GM12878 (cell line): ENCODE measurements around the gene KISS1R. TPM values are rescaled to one million over a fixed set of nuclear protein-coding genes. Genes with fewer than 3 reads are reported as not detected.

Experiments
- ATAC-seq: fragments of 200-7000 bp; cut with Tn5 transposase; 3 replicates; pipeline ENCODE4 v1.9.1; 2020; ENCODE audit warnings: mild to moderate bottlenecking, moderate library complexity
- BruUV-seq: library from RNA; stranded (reverse); fragments of 400-500 nt; replicated peaks from 2 replicates; lab custom pipeline; 2021; lab: Mats Ljungman, UMichigan
- CTCF ChIA-PET: fragments of 300-600 bp; sonication (Branson Sonifier 250); formaldehyde crosslinking; extraction: SDS; loops from one replicate; lab custom pipeline; 2021; ENCODE audit warnings: inconsistent platforms; lab: Yijun Ruan, JAX
- POLR2A ChIA-PET: fragments of 350-600 bp; formaldehyde crosslinking; extraction: SDS; loops from one replicate; lab custom pipeline; 2021; ENCODE audit warnings: inconsistent platforms; lab: Charles Lee
- RAD21 ChIA-PET: fragments of 300-600 bp; sonication (Branson Sonifier 250); formaldehyde crosslinking; loops from one replicate; lab custom pipeline; 2023; ENCODE audit warnings: antibody characterized with exemption; ENCODE audit not compliant: unreplicated experiment; lab: Charles Lee
- SMC1A ChIA-PET: fragments of 300-600 bp; sonication (Branson Sonifier 250); formaldehyde crosslinking; loops from one replicate; lab custom pipeline; 2023; ENCODE audit not compliant: unreplicated experiment, uncharacterized antibody; lab: Charles Lee
- DNase-seq: peaks from one replicate; pipeline ENCODE4 v3.0.0-alpha.2; 2011; ENCODE audit warnings: low read depth, low spot score
- FAIRE-seq: peaks from 3 replicates; lab custom pipeline; 2011; peaks lifted over from hg19 to GRCh38; lab: Jason Lieb, UNC
- H2AFZ ChIP-seq: 2 replicates; pipeline ENCODE4 v1.6.0; 2011; ENCODE audit warnings: low read depth, low read length, control low read depth; ENCODE audit not compliant: control insufficient read depth
- H3K27ac ChIP-seq: 2 replicates; pipeline ENCODE4 v1.5.1; 2011; ENCODE audit warnings: control low read depth; ENCODE audit not compliant: control insufficient read depth, insufficient read depth
- H3K27me3 ChIP-seq, 2 experiments: replicated peaks in 1 of 2; 2 replicates each; pipeline versions ENCODE4 v1.6.0 to v1.6.1; 2011; ENCODE audit warnings: low read length in 1 of 2; ENCODE audit not compliant: control insufficient read depth in 2 of 2, insufficient read depth in 2 of 2
- H3K36me3 ChIP-seq, 2 experiments: 2 replicates each; pipeline ENCODE4 v1.5.1; 2011; ENCODE audit warnings: low read length in 1 of 2; ENCODE audit not compliant: control insufficient read depth in 2 of 2, insufficient read depth in 2 of 2
- H3K4me1 ChIP-seq: 2 replicates; pipeline ENCODE4 v1.6.1; 2011; ENCODE audit warnings: mild to moderate bottlenecking, low read length, moderate library complexity, mixed read lengths; ENCODE audit not compliant: control insufficient read depth, insufficient read depth
- H3K4me2 ChIP-seq: 2 replicates; pipeline ENCODE4 v1.6.0; 2011; ENCODE audit warnings: control low read depth; ENCODE audit not compliant: control insufficient read depth, insufficient read depth
- H3K4me3 ChIP-seq: fragments of 200-600 bp; sonication (generic); 2 replicates; pipeline ENCODE4 v1.5.1; 2016
- H3K79me2 ChIP-seq: 2 replicates; pipeline ENCODE4 v1.6.0; 2011; ENCODE audit warnings: low read length; ENCODE audit not compliant: control insufficient read depth, insufficient read depth
- H3K9ac ChIP-seq: 2 replicates; pipeline ENCODE4 v1.8.0; 2011; ENCODE audit warnings: low read length, control low read depth, mixed read lengths; ENCODE audit not compliant: control insufficient read depth, insufficient read depth
- H3K9me3 ChIP-seq: replicated peaks from 3 replicates; pipeline ENCODE4 v1.5.1; 2011; ENCODE audit warnings: mild to moderate bottlenecking, low read length; ENCODE audit not compliant: control insufficient read depth, insufficient read depth
- H4K20me1 ChIP-seq: 2 replicates; pipeline ENCODE4 v1.6.0; 2011; ENCODE audit not compliant: control insufficient read depth, insufficient read depth
- BRCA1 ChIP-seq: IDR thresholded peaks from 2 replicates; pipeline ENCODE4 v1.6.1; 2011; ENCODE audit warnings: low read depth, low read length, improper control_type of control experiment
- CHD2 ChIP-seq: IDR thresholded peaks from 2 replicates; pipeline ENCODE4 v1.6.1; 2011; ENCODE audit warnings: low read depth, low read length, improper control_type of control experiment, borderline replicate concordance
- GATAD2B ChIP-seq: fragments of 450-650 bp; conservative IDR thresholded peaks from 2 replicates; pipeline ENCODE4 v1.6.1; 2017; ENCODE audit warnings: low read depth, mild to moderate bottlenecking, moderate library complexity
- MTA2 ChIP-seq: fragments of 450-650 bp; IDR thresholded peaks from 2 replicates; pipeline ENCODE4 v1.6.1; 2016; ENCODE audit warnings: low read depth, mild to moderate bottlenecking, moderate library complexity
- RB1 ChIP-seq: fragments of 450-650 bp; formaldehyde crosslinking; IDR thresholded peaks from 2 replicates; pipeline ENCODE4 v1.6.1; 2017; ENCODE audit warnings: mild to moderate bottlenecking, borderline replicate concordance
- WRNIP1 ChIP-seq: IDR thresholded peaks from 2 replicates; pipeline ENCODE4 v1.6.1; 2011; ENCODE audit warnings: low read depth, low read length, improper control_type of control experiment, borderline replicate concordance
- YY1 ChIP-seq: IDR thresholded peaks from 2 replicates; pipeline ENCODE4 v1.6.1; 2011; ENCODE audit warnings: low read depth, mild to moderate bottlenecking, low read length
- ZZZ3 ChIP-seq: IDR thresholded peaks from 2 replicates; pipeline ENCODE4 v1.6.1; 2011; ENCODE audit warnings: low read depth; ENCODE audit not compliant: control insufficient read depth, insufficient read length
- WGBS: methylation state at CpG from one replicate; pipeline ENCODE4 v1.1.6; 2016; ENCODE audit warnings: low lambda C conversion rate; ENCODE audit not compliant: insufficient replicate concordance, insufficient coverage; ENCODE audit errors: missing lambda C conversion rate; 5-methylcytosine and 5-hydroxymethylcytosine counted together
- in situ Hi-C: fragments of 300-500 bp; cut with MboI; formaldehyde crosslinking; loops from 9 replicates; pipeline ENCODE4 v1.14.3; 2018; ENCODE audit warnings: mixed read lengths
- intact Hi-C: fragments of 100-400 bp; cut with micrococcal nuclease; formaldehyde crosslinking; loops from one replicate; pipeline ENCODE4 v1.14.2; 2022; ENCODE audit not compliant: unreplicated experiment
- polyA plus RNA-seq, 11 experiments: library from polyadenylated mRNA; depleted of rRNA in 4 of 11; unstranded in 6 of 11; stranded (reverse) in 5 of 11; fragments of >200 nt; fragmentation: Nextera tagmentation in 4 of 11; fragmentation: Illumina TruSeq in 1 of 11; extraction: Ambion mirVana in 4 of 11; extraction: Trizol in 1 of 11; gene quantifications; 1 replicate in 1 of 11; 2 replicates in 10 of 11; pipeline versions ENCODE4 v1.2.1 to v1.2.3, GENCODE V29; 2011 to 2016; ENCODE audit warnings: inconsistent platforms in 2 of 11, missing spikeins in 2 of 11, low read depth in 1 of 11
- total RNA-seq, 4 experiments: library from RNA; depleted of rRNA in 3 of 4; stranded (reverse); fragments of >200 nt in 3 of 4; fragmentation: Illumina TruSeq in 1 of 4; extraction: Trizol in 1 of 4; gene quantifications; 2 replicates each; pipeline versions ENCODE4 v1.2.1 to v1.2.3, GENCODE V29; 2013 to 2021
- TF ChIP-seq, protein P1 (sequence below): fragments of 450-650 bp; IDR thresholded peaks from 2 replicates; pipeline ENCODE4 v1.6.1; 2014; ENCODE audit warnings: mild to moderate bottlenecking

The KISS1R gene
- total and polyA plus RNA-seq, 10 of the 15 experiments (the other 5 are each of a cell fraction or from before 2014, with no cell fraction given): 0.13 to 2.7 (median 1.4) TPM; not detected in 3

DNA sequence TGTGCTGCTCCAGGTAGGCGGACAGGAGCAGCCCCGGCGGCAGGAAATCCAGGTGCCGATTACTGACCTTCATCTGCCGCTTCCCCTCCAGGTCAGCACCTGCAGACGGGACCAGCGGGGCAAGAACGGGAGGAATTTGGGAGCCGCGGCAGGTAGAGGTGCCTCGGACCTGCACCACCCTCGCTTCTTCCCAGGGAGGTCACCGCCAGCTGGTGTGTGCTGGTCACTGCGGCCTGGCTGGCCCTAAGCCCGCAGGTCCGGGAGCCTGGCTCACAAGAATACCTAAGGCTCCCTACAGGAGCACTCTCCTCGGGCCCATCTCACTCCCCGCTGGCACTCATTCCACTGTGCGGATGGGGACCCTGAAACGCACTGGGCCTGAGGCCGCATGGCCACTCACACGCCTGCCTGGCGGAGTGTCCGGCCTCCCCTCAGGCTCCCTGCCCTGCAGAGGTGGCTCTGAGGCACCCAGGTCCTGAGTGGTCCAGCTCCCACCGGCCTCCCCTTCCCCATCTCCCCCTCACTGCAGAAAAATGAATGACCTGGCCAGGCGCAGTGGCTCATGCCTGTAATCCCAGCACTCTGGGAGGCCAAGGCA, 19.6 kb upstream of the KISS1R start:
- Histone ChIP-seq H3K27me3 (no peaks in the 10 kb centered on the region), H3K9me3 (no peaks in the 10 kb centered on the region), H3K79me2 (peaks cover under 1% of the 10 kb centered on the region), H3K4me1 (no peaks in the 10 kb centered on the region), H3K27ac (no peak overlapping the region), H3K36me3 (peaks cover 0 to 6% of the 10 kb centered on the region in 2 experiments; a peak in 2 of 4 replicates), H2AFZ (no peak overlapping the region), H3K4me2 (no peak overlapping the region), H3K9ac (no peak overlapping the region), H4K20me1 (no peaks in the 10 kb centered on the region), H3K4me3 (no peak overlapping the region)
- TF ChIP-seq BRCA1 (no peak), ZZZ3 (no peak), GATAD2B (no peak), YY1 (no peak), RB1 (no peak), CHD2 (no peak), WRNIP1 (no peak), MTA2 (no peak)
- TF ChIP-seq, protein P1, sequence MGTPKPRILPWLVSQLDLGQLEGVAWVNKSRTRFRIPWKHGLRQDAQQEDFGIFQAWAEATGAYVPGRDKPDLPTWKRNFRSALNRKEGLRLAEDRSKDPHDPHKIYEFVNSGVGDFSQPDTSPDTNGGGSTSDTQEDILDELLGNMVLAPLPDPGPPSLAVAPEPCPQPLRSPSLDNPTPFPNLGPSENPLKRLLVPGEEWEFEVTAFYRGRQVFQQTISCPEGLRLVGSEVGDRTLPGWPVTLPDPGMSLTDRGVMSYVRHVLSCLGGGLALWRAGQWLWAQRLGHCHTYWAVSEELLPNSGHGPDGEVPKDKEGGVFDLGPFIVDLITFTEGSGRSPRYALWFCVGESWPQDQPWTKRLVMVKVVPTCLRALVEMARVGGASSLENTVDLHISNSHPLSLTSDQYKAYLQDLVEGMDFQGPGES: no peak
- BruUV-seq: no TSS peak
- CTCF ChIA-PET: interaction anchor here (0.8 kb wide), 1 partner anchor 34 kb away, joined by 3 read pairs; no protein-coding TSS in a partner anchor
- POLR2A ChIA-PET: interaction anchor here (0.6 kb wide), 1 partner anchor 11 kb away, joined by 4 read pairs; no protein-coding TSS in a partner anchor
- ATAC-seq (no peak), FAIRE-seq (no peak), DNase-seq (no peak)
- intact Hi-C loops: no loop called here
- 99% methylated on average over 26 of the region's 26 CpGs for WGBS
- RAD21 ChIA-PET: no interaction called here
- in situ Hi-C loops: no loop called here
- SMC1A ChIA-PET: interaction anchor here (3.0 kb wide), 1 partner anchor 10 kb away, joined by 9 read pairs; no protein-coding TSS in a partner anchor
